ENCODE results near the gene PTCD1. TPM values are rescaled to one million over a fixed set of nuclear protein-coding genes. Genes with fewer than 3 reads are reported as not detected.

Gene PTCD1
- total RNA-seq, 1 donor = 7.6 TPM

DNA sequence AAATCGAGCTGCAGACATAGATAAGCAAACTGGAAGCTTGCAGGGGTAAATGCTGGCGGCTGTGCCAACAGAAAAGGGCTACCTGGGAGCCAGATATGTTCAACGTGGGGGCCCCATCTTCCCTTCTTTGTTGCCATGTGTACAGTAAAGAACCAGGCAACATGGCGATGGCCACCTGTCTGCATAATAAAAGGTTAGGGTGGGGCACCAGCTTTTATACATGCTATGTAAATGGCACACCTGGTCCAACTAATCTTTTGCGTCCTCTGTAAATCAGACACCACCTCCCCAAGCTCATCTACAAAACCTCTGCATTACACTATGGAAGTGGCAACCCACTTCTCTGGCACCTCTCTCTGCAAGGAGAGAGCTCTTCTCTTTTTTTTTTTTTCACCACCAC lies 16.0 kb downstream of the PTCD1 start:
- no peaks in the 10 kb centered on the region for H3K4me1 ChIP-seq (ENCODE audit: insufficient read depth, low read length)
- no peak overlapping the region for H3K27ac ChIP-seq (ENCODE audit: low read depth, low read length)
- H3K36me3 ChIP-seq (ENCODE audit: insufficient read depth, low read length) = peaks cover 46% of the 10 kb centered on the region
- H4K20me1 ChIP-seq (ENCODE audit: insufficient read depth, low read length) = no peaks in the 10 kb centered on the region
- H3K27me3 ChIP-seq (ENCODE audit: insufficient read depth, low read length) = no peaks in the 10 kb centered on the region
- DNase-seq (ENCODE audit: insufficient read length, low spot score, missing footprints) = peak; percentile 21
- TF ChIP-seq, protein P1, sequence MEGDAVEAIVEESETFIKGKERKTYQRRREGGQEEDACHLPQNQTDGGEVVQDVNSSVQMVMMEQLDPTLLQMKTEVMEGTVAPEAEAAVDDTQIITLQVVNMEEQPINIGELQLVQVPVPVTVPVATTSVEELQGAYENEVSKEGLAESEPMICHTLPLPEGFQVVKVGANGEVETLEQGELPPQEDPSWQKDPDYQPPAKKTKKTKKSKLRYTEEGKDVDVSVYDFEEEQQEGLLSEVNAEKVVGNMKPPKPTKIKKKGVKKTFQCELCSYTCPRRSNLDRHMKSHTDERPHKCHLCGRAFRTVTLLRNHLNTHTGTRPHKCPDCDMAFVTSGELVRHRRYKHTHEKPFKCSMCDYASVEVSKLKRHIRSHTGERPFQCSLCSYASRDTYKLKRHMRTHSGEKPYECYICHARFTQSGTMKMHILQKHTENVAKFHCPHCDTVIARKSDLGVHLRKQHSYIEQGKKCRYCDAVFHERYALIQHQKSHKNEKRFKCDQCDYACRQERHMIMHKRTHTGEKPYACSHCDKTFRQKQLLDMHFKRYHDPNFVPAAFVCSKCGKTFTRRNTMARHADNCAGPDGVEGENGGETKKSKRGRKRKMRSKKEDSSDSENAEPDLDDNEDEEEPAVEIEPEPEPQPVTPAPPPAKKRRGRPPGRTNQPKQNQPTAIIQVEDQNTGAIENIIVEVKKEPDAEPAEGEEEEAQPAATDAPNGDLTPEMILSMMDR (IDR thresholded peaks at IDR 0.05; ENCODE audit: extremely low read depth, low read depth, low read length) = no peak
- no peak overlapping the region for H3K4me2 ChIP-seq (ENCODE audit: insufficient read depth, low read length)
- H2AFZ ChIP-seq (ENCODE audit: low read length) = no peak overlapping the region
- no peak overlapping the region for H3K4me3 ChIP-seq (ENCODE audit: insufficient read depth, low read length)
- no peaks in the 10 kb centered on the region for H3K9me3 ChIP-seq (ENCODE audit: low read depth, low read length)
- H3K79me2 ChIP-seq (ENCODE audit: insufficient read depth, low read length) = peaks cover 10% of the 10 kb centered on the region

DNA sequence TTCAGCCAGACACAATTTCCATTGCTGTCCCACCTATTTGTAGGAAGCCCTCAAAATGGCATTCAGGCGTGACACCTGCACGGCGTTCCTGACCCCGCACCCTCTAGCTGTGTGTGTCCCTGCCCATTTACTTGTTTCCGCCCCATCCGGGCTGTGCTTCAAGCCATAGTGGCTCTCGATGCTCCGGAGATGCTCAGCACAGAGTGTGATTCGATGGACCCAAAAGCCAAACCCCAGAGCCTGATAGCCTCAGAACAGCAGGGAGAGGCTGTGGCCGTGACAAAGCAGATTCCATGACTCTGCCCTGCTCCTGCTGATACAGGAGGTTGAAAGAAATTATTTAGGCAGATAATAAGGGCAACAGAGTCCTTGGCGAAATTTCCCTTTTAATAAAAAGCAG lies 16.4 kb downstream of the PTCD1 start:
- TF ChIP-seq, protein P1 (IDR thresholded peaks at IDR 0.05; ENCODE audit: extremely low read depth, low read depth, low read length) = no peak
- no peaks in the 10 kb centered on the region for H3K9me3 ChIP-seq (ENCODE audit: low read depth, low read length)
- no peak overlapping the region for H3K4me2 ChIP-seq (ENCODE audit: insufficient read depth, low read length)
- H4K20me1 ChIP-seq (ENCODE audit: insufficient read depth, low read length) = peaks cover 2% of the 10 kb centered on the region
- H2AFZ ChIP-seq (ENCODE audit: low read length) = no peak overlapping the region
- peaks cover 13% of the 10 kb centered on the region for H3K79me2 ChIP-seq (ENCODE audit: insufficient read depth, low read length)
- H3K27ac ChIP-seq (ENCODE audit: low read depth, low read length) = no peak overlapping the region
- H3K27me3 ChIP-seq (ENCODE audit: insufficient read depth, low read length) = no peaks in the 10 kb centered on the region
- no peaks in the 10 kb centered on the region for H3K4me1 ChIP-seq (ENCODE audit: insufficient read depth, low read length)
- peak; percentile 6 for DNase-seq (ENCODE audit: insufficient read length, low spot score, missing footprints)
- no peak overlapping the region for H3K4me3 ChIP-seq (ENCODE audit: insufficient read depth, low read length)
- H3K36me3 ChIP-seq (ENCODE audit: insufficient read depth, low read length) = peaks cover 51% of the 10 kb centered on the region

DNA sequence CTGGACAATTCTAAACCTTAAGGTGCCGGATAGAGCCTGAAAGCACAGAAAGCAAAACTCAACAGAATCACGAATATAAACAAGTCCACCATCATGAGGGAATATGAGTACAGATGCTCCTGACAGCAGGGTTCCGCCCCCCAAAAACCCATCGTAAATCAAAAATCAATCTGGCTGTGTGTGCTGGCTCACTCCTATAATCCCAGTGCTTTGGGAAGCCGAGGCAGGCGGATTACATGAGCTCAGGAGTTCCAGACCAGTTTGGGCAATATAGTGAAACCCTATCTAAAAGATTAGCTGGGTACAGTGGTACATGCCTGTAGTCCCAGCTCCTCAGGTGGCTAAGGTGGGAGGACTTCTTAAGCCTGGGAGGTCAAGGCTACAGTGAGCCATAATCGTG lies 17.6 kb downstream of the PTCD1 start:
- H2AFZ ChIP-seq (ENCODE audit: low read length) = no peak overlapping the region
- peak; percentile 50 for DNase-seq (ENCODE audit: insufficient read length, low spot score, missing footprints)
- H4K20me1 ChIP-seq (ENCODE audit: insufficient read depth, low read length) = peaks cover 2% of the 10 kb centered on the region
- no peak overlapping the region for H3K4me3 ChIP-seq (ENCODE audit: insufficient read depth, low read length)
- TF ChIP-seq, protein P1 (IDR thresholded peaks at IDR 0.05; ENCODE audit: extremely low read depth, low read depth, low read length) = no peak
- H3K4me2 ChIP-seq (ENCODE audit: insufficient read depth, low read length) = no peak overlapping the region
- no peaks in the 10 kb centered on the region for H3K9me3 ChIP-seq (ENCODE audit: low read depth, low read length)
- peaks cover 63% of the 10 kb centered on the region for H3K36me3 ChIP-seq (ENCODE audit: insufficient read depth, low read length)
- H3K27me3 ChIP-seq (ENCODE audit: insufficient read depth, low read length) = no peaks in the 10 kb centered on the region
- no peak overlapping the region for H3K27ac ChIP-seq (ENCODE audit: low read depth, low read length)
- no peaks in the 10 kb centered on the region for H3K4me1 ChIP-seq (ENCODE audit: insufficient read depth, low read length)
- peaks cover 15% of the 10 kb centered on the region for H3K79me2 ChIP-seq (ENCODE audit: insufficient read depth, low read length)

DNA sequence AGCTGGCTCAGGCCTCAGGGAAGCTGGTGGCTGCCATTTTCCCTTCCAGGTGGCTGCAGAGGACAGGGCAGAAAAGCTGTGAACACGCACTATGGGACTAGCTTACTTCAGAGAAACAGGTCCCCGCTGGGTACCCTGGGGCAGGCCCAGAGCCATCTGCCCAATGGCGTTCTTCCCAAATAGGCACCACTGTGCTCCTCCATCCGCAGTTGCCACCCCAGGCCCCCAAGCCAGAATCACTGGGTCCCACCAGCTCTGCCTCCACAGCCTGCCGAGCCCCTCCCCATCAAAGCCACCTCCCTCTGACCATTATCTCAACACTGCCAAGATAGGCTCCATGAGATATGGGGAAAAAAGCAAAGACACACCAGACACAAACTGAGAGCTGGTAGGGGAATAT lies 18.4 kb downstream of the PTCD1 start:
- no peak overlapping the region for H3K4me3 ChIP-seq (ENCODE audit: insufficient read depth, low read length)
- H3K27me3 ChIP-seq (ENCODE audit: insufficient read depth, low read length) = no peaks in the 10 kb centered on the region
- no peak overlapping the region for H3K4me2 ChIP-seq (ENCODE audit: insufficient read depth, low read length)
- peaks cover 16% of the 10 kb centered on the region for H3K79me2 ChIP-seq (ENCODE audit: insufficient read depth, low read length)
- peak; percentile 56 for DNase-seq (ENCODE audit: insufficient read length, low spot score, missing footprints)
- TF ChIP-seq, protein P1 (IDR thresholded peaks at IDR 0.05; ENCODE audit: extremely low read depth, low read depth, low read length) = no peak
- H3K9me3 ChIP-seq (ENCODE audit: low read depth, low read length) = no peaks in the 10 kb centered on the region
- H2AFZ ChIP-seq (ENCODE audit: low read length) = no peak overlapping the region
- H3K36me3 ChIP-seq (ENCODE audit: insufficient read depth, low read length) = peaks cover 64% of the 10 kb centered on the region
- no peaks in the 10 kb centered on the region for H3K4me1 ChIP-seq (ENCODE audit: insufficient read depth, low read length)
- peaks cover 2% of the 10 kb centered on the region for H4K20me1 ChIP-seq (ENCODE audit: insufficient read depth, low read length)
- H3K27ac ChIP-seq (ENCODE audit: low read depth, low read length) = no peak overlapping the region
